ENCODE measurements around the gene ZNF628.

ZNF628 gene

GRCh38 chr19:55465460-55466240 lies 10.8 kb upstream of the ZNF628 start:
- DNase-seq: peak; percentile 67

GRCh38 chr19:55466241-55466614 lies 10.2 kb upstream of the ZNF628 start:
- no peak for DNase-seq

GRCh38 chr19:55467236-55468053 lies 9.0 kb upstream of the ZNF628 start:
- peak; percentile 80 for DNase-seq

GRCh38 chr19:55468054-55468393 lies 8.4 kb upstream of the ZNF628 start:
- DNase-seq: no peak

GRCh38 chr19:55471266-55471665 lies 5.2 kb upstream of the ZNF628 start:
- no peak for DNase-seq

- DNase-seq: no peak
Measured at GRCh38 chr19:55472463-55472862, 4.0 kb upstream of the ZNF628 start.

- no peak for DNase-seq
Measured at GRCh38 chr19:55473225-55474012, 3.0 kb upstream of the ZNF628 start.

GRCh38 chr19:55474269-55475265 lies 1.9 kb upstream of the ZNF628 start:
- no peak for DNase-seq

- DNase-seq: no peak
Measured at GRCh38 chr19:55477905-55478304, 1.5 kb downstream of the ZNF628 start.

- DNase-seq: no peak
Measured at GRCh38 chr19:55478364-55478763, 1.9 kb downstream of the ZNF628 start.

GRCh38 chr19:55479045-55479444 lies 2.6 kb downstream of the ZNF628 start:
- DNase-seq: no peak

GRCh38 chr19:55479451-55480230 lies 3.2 kb downstream of the ZNF628 start:
- no peak for DNase-seq

GRCh38 chr19:55481148-55481793 lies 4.9 kb downstream of the ZNF628 start:
- DNase-seq: no peak

GRCh38 chr19:55481794-55482155 lies 5.4 kb downstream of the ZNF628 start:
- no peak for DNase-seq

- DNase-seq: no peak
Measured at GRCh38 chr19:55482156-55482961, 5.9 kb downstream of the ZNF628 start.

GRCh38 chr19:55482967-55483705 lies 6.7 kb downstream of the ZNF628 start:
- DNase-seq: no peak

GRCh38 chr19:55483706-55484592 lies 7.5 kb downstream of the ZNF628 start:
- DNase-seq: no peak
